HepG2 (cell line): ENCODE measurements around the gene ABCB6. TPM values are rescaled to one million over a fixed set of nuclear protein-coding genes. Genes with fewer than 3 reads are reported as not detected.
A peak's percentile ranks its signal among the peaks of the same experiment; 100 is the strongest.

Experiments
- FIP1L1 ChIP-seq: fragments of 200-400 bp; formaldehyde crosslinking; IDR thresholded peaks from 2 replicates; pipeline ENCODE4 v1.6.1; 2018; ENCODE audit warnings: low read depth, mild to moderate bottlenecking, low read length, moderate library complexity, borderline replicate concordance; ENCODE audit not compliant: insufficient read depth
- FOXK1 ChIP-seq: sonication (generic); formaldehyde crosslinking; IDR thresholded peaks from 2 replicates; pipeline ENCODE4 v1.4.0; 2020; ENCODE audit warnings: low read depth, missing genetic modification reagents, borderline replicate concordance
- GLI4 ChIP-seq: sonication (generic); formaldehyde crosslinking; IDR thresholded peaks from 2 replicates; pipeline ENCODE4 v1.5.1; 2020; ENCODE audit warnings: missing genetic modification reagents, mild to moderate bottlenecking, moderate library complexity, borderline replicate concordance
- HIVEP1 ChIP-seq: sonication (generic); formaldehyde crosslinking; IDR thresholded peaks from 2 replicates; pipeline ENCODE4 v1.4.0; 2020; ENCODE audit warnings: mild to moderate bottlenecking, missing genetic modification reagents
- IKZF4 ChIP-seq: sonication (generic); formaldehyde crosslinking; IDR thresholded peaks from 2 replicates; pipeline ENCODE4 v1.5.1; 2020; ENCODE audit warnings: borderline replicate concordance, mild to moderate bottlenecking, low read depth, missing genetic modification reagents; ENCODE audit errors: not compliant biosample characterization
- KLF16 ChIP-seq, 2 experiments: sonication (generic) in 1 of 2; formaldehyde crosslinking in 1 of 2; IDR thresholded peaks; 2 replicates each; pipeline versions ENCODE4 v1.6.1 to v1.8.0; 2016 to 2023; ENCODE audit warnings: missing genetic modification reagents in 2 of 2, missing compliant biosample characterization in 1 of 2
- PHF5A ChIP-seq: IDR thresholded peaks from one replicate; pipeline ENCODE4 v1.6.1; 2018; ENCODE audit warnings: low read depth, missing genetic modification reagents; ENCODE audit not compliant: unreplicated experiment
- TBL1XR1 ChIP-seq: fragments of 150-350 bp; IDR thresholded peaks from 2 replicates; pipeline ENCODE4 v1.6.1; 2014; ENCODE audit warnings: borderline replicate concordance, low read length; ENCODE audit not compliant: partially characterized antibody
- ZBTB3 ChIP-seq: sonication (generic); formaldehyde crosslinking; IDR thresholded peaks from 2 replicates; pipeline ENCODE4 v1.4.0; 2020; ENCODE audit warnings: low read depth, mild to moderate bottlenecking, moderate library complexity, missing genetic modification reagents, borderline replicate concordance
- ZKSCAN8 ChIP-seq: IDR thresholded peaks from 2 replicates; pipeline ENCODE4 v1.6.1; 2016; ENCODE audit warnings: borderline replicate concordance, missing genetic modification reagents, missing compliant biosample characterization
- ZMYM2 ChIP-seq: sonication (generic); formaldehyde crosslinking; IDR thresholded peaks from 2 replicates; pipeline ENCODE4 v1.8.0; 2022; ENCODE audit warnings: mild to moderate bottlenecking, missing genetic modification reagents
- ZNF160 ChIP-seq: sonication (generic); formaldehyde crosslinking; IDR thresholded peaks from 2 replicates; pipeline ENCODE4 v1.8.0; 2022; ENCODE audit warnings: mild to moderate bottlenecking, inconsistent platforms, missing genetic modification reagents
- ZNF20 ChIP-seq: sonication (generic); formaldehyde crosslinking; IDR thresholded peaks from 2 replicates; pipeline ENCODE4 v1.4.0; 2020; ENCODE audit warnings: mild to moderate bottlenecking, moderate library complexity, missing genetic modification reagents
- ZNF335 ChIP-seq: sonication (generic); formaldehyde crosslinking; IDR thresholded peaks from 2 replicates; pipeline ENCODE4 v1.4.0; 2020; ENCODE audit warnings: missing genetic modification reagents
- ZNF350 ChIP-seq: sonication (generic); formaldehyde crosslinking; IDR thresholded peaks from 2 replicates; pipeline ENCODE4 v1.4.0; 2020; ENCODE audit warnings: mild to moderate bottlenecking, low read depth, missing genetic modification reagents, borderline replicate concordance
- ZNF383 ChIP-seq: sonication (generic); formaldehyde crosslinking; IDR thresholded peaks from 2 replicates; pipeline ENCODE4 v1.4.0; 2020; ENCODE audit warnings: missing genetic modification reagents, mild to moderate bottlenecking, borderline replicate concordance
- ZNF550 ChIP-seq: sonication (generic); formaldehyde crosslinking; IDR thresholded peaks from 2 replicates; pipeline ENCODE4 v1.4.0; 2020; ENCODE audit warnings: mild to moderate bottlenecking, missing genetic modification reagents, borderline replicate concordance
- ZNF678 ChIP-seq: sonication (generic); formaldehyde crosslinking; IDR thresholded peaks from 2 replicates; pipeline ENCODE4 v1.4.0; 2020; ENCODE audit warnings: mild to moderate bottlenecking, missing genetic modification reagents
- polyA plus RNA-seq, 8 experiments: library from polyadenylated mRNA; depleted of rRNA in 3 of 8; stranded (reverse) in 7 of 8; unstranded in 1 of 8; fragments of >200 nt; fragmentation: Illumina TruSeq in 4 of 8; extraction: Trizol in 4 of 8; gene quantifications; 2 replicates each; pipeline versions ENCODE4 v1.2.1 to v1.2.3, GENCODE V29; 2011 to 2016; ENCODE audit warnings: low read depth in 4 of 8, missing spikeins in 1 of 8, mixed read lengths in 1 of 8; ENCODE audit not compliant: insufficient read depth in 1 of 8
- total RNA-seq, 5 experiments: library from RNA; depleted of rRNA; stranded (reverse); fragments of >200 nt; fragmentation: Illumina TruSeq; extraction: Trizol; gene quantifications; 2 replicates each; pipeline ENCODE4 v1.2.3, GENCODE V29; 2016; ENCODE audit warnings: low read depth in 1 of 5
- TF ChIP-seq, protein P1 (sequence below): sonication (generic); formaldehyde crosslinking; IDR thresholded peaks from 2 replicates; pipeline ENCODE4 v1.8.0; 2022; ENCODE audit warnings: mild to moderate bottlenecking, missing genetic modification reagents, moderate library complexity
- TF ChIP-seq, protein P2 (sequence below): sonication (generic); formaldehyde crosslinking; conservative IDR thresholded peaks from 2 replicates; pipeline ENCODE4 v1.8.0; 2022; ENCODE audit warnings: missing genetic modification reagents
- TF ChIP-seq, protein P3 (sequence below): sonication (generic); formaldehyde crosslinking; IDR thresholded peaks from 2 replicates; pipeline ENCODE4 v1.4.0; 2020; ENCODE audit warnings: missing genetic modification reagents, mild to moderate bottlenecking, borderline replicate concordance
- TF ChIP-seq, protein P4 (sequence below): fragments of 450-650 bp; IDR thresholded peaks from 2 replicates; pipeline ENCODE4 v1.6.1; 2016

The ABCB6 gene
- total and polyA plus RNA-seq, 2 of the 13 experiments (the other 11 are each of a cell fraction or from before 2014, with no cell fraction given) = 91.1 to 137 TPM

DNA sequence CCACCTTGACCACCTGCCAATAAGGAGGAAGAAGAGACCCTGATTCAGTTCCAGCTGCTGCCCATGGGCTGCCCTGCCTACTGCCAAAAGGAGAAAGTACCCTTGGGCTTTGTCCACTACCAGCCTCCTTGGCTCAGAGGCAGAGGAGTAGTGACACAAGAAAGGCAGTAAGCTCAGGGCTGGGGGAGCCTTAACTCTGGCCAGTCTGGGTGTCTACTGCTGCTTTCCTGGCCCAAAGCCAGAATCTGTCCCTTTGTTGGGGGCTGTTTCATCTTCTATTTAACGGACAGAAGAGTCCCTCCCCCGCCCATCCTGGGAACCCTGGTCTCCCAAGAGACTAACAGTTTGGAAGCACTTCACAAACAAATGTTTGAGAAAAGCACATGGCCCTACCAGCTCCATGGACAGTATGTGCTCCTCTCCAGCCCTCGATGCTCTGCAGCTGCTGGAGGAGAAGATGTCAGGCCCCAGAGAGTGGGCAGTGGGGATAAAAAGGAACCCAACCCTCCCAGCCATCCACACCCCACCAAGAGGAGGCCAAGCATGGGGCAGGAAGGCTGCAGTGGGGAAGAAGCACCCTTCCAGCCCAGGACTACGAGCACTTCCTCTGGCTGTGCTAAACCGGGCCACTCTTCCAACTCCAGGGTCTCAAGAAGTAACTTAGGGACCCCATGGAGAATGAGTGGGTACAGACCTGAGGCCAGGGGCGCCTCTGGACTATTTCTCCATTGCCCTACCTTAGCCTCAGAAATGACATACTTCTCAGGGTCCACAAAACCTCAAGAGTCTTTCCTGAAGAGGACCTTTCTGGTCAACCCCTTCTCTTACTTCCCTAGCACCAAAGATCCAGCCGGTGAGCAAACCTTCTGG, 9.5 kb upstream of the ABCB6 start (continued):
- TF ChIP-seq, protein P1, sequence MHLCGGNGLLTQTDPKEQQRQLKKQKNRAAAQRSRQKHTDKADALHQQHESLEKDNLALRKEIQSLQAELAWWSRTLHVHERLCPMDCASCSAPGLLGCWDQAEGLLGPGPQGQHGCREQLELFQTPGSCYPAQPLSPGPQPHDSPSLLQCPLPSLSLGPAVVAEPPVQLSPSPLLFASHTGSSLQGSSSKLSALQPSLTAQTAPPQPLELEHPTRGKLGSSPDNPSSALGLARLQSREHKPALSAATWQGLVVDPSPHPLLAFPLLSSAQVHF = no peak
- no peak for TF ChIP-seq ZNF335 (CRISPR knock-in tag)
- TF ChIP-seq FIP1L1 = no peak
- peak; percentile 4 for TF ChIP-seq TBL1XR1
- TF ChIP-seq ZNF550 (CRISPR knock-in tag) = no peak
- TF ChIP-seq, protein P2, sequence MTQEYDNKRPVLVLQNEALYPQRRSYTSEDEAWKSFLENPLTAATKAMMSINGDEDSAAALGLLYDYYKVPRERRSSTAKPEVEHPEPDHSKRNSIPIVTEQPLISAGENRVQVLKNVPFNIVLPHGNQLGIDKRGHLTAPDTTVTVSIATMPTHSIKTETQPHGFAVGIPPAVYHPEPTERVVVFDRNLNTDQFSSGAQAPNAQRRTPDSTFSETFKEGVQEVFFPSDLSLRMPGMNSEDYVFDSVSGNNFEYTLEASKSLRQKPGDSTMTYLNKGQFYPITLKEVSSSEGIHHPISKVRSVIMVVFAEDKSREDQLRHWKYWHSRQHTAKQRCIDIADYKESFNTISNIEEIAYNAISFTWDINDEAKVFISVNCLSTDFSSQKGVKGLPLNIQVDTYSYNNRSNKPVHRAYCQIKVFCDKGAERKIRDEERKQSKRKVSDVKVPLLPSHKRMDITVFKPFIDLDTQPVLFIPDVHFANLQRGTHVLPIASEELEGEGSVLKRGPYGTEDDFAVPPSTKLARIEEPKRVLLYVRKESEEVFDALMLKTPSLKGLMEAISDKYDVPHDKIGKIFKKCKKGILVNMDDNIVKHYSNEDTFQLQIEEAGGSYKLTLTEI (CRISPR knock-in tag) = no peak
- TF ChIP-seq HIVEP1 (CRISPR knock-in tag) = no peak
- no peak for TF ChIP-seq ZNF678 (CRISPR knock-in tag)
- TF ChIP-seq ZNF383 (CRISPR knock-in tag) = 0 out of 2 replicates have a peak, but pooled peaks have one; percentile 22
- TF ChIP-seq ZBTB3 = no peak
- no peak for TF ChIP-seq PHF5A
- TF ChIP-seq ZNF20 (CRISPR knock-in tag) = no peak
- TF ChIP-seq GLI4 (CRISPR knock-in tag) = no peak
- TF ChIP-seq, protein P3, sequence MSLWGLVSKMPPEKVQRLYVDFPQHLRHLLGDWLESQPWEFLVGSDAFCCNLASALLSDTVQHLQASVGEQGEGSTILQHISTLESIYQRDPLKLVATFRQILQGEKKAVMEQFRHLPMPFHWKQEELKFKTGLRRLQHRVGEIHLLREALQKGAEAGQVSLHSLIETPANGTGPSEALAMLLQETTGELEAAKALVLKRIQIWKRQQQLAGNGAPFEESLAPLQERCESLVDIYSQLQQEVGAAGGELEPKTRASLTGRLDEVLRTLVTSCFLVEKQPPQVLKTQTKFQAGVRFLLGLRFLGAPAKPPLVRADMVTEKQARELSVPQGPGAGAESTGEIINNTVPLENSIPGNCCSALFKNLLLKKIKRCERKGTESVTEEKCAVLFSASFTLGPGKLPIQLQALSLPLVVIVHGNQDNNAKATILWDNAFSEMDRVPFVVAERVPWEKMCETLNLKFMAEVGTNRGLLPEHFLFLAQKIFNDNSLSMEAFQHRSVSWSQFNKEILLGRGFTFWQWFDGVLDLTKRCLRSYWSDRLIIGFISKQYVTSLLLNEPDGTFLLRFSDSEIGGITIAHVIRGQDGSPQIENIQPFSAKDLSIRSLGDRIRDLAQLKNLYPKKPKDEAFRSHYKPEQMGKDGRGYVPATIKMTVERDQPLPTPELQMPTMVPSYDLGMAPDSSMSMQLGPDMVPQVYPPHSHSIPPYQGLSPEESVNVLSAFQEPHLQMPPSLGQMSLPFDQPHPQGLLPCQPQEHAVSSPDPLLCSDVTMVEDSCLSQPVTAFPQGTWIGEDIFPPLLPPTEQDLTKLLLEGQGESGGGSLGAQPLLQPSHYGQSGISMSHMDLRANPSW = no peak
- no peak for TF ChIP-seq IKZF4
- TF ChIP-seq KLF16 (CRISPR knock-in tag; IDR thresholded peaks at IDR 0.05) = no peak
- TF ChIP-seq ZNF160 = no peak
- TF ChIP-seq ZNF350 (CRISPR knock-in tag) = no peak; the same call in 1 of the 2 replicates
- no peak for TF ChIP-seq ZKSCAN8 (CRISPR knock-in tag)
- TF ChIP-seq, protein P4, sequence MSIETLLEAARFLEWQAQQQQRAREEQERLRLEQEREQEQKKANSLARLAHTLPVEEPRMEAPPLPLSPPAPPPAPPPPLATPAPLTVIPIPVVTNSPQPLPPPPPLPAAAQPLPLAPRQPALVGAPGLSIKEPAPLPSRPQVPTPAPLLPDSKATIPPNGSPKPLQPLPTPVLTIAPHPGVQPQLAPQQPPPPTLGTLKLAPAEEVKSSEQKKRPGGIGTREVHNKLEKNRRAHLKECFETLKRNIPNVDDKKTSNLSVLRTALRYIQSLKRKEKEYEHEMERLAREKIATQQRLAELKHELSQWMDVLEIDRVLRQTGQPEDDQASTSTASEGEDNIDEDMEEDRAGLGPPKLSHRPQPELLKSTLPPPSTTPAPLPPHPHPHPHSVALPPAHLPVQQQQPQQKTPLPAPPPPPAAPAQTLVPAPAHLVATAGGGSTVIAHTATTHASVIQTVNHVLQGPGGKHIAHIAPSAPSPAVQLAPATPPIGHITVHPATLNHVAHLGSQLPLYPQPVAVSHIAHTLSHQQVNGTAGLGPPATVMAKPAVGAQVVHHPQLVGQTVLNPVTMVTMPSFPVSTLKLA = no peak
- no peak for TF ChIP-seq FOXK1 (CRISPR knock-in tag)
- no peak for TF ChIP-seq ZMYM2 (CRISPR knock-in tag)
